WTC11 (cell line): ENCODE results near the gene AKAP10. TPM values are rescaled to one million over a fixed set of nuclear protein-coding genes. Genes with fewer than 3 reads are reported as not detected.
"Not testable (repeated sequence)": the region's sequence is repeated elsewhere in the genome, so short reads cannot be mapped to it uniquely, and the experiment has no call there.

ENCODE experiments used
- ATAC-seq: fragments of 200-7000 bp; cut with Tn5 transposase; 2 replicates; pipeline ENCODE4 v1.10.0; 2021; ENCODE audit warnings: mild to moderate bottlenecking, moderate library complexity
- CTCF ChIA-PET: fragments of 300-600 bp; sonication (Branson Sonifier 250); formaldehyde crosslinking; loops from one replicate; lab custom pipeline; 2021; ENCODE audit warnings: antibody characterized with exemption; lab: Charles Lee
- POLR2A ChIA-PET: fragments of 350-600 bp; sonication (Branson Sonifier 250); formaldehyde crosslinking; loops from one replicate; lab custom pipeline; 2021; ENCODE audit warnings: antibody characterized with exemption; lab: Charles Lee
- DNase-seq: peaks from one replicate; pipeline ENCODE4 v3.0.0; 2021; ENCODE audit warnings: low spot score
- H3K27ac Mint-ChIP-seq: 2 replicates; pipeline ENCODE4 v1.8.0; 2021; ENCODE audit warnings: mixed read lengths
- H3K27me3 Mint-ChIP-seq: 2 replicates; pipeline ENCODE4 v1.8.0; 2021; ENCODE audit warnings: low read depth, mild to moderate bottlenecking, moderate library complexity, mixed read lengths
- H3K36me3 Mint-ChIP-seq: 2 replicates; pipeline ENCODE4 v1.8.0; 2021; ENCODE audit warnings: mixed read lengths
- H3K4me1 Mint-ChIP-seq: 2 replicates; pipeline ENCODE4 v1.8.0; 2022; ENCODE audit warnings: mixed read lengths
- H3K4me3 Mint-ChIP-seq: 2 replicates; pipeline ENCODE4 v1.8.0; 2021; ENCODE audit warnings: mild to moderate bottlenecking, moderate library complexity, mixed read lengths
- H3K9me3 Mint-ChIP-seq: 2 replicates; pipeline ENCODE4 v1.8.0; 2021; ENCODE audit warnings: mixed read lengths
- AR ChIP-seq: fragments of 250-450 bp; sonication (Bioruptor Pico); IDR thresholded peaks from 2 replicates; pipeline ENCODE4 v1.9.0; 2021; ENCODE audit warnings: mild to moderate bottlenecking
- EMX1 ChIP-seq: fragments of 250-450 bp; sonication (Bioruptor Pico); IDR thresholded peaks from 2 replicates; pipeline ENCODE4 v1.8.0; 2021; ENCODE audit warnings: mild to moderate bottlenecking
- JAZF1 ChIP-seq: fragments of 250-450 bp; sonication (Bioruptor Pico); IDR thresholded peaks from 2 replicates; pipeline ENCODE4 v1.9.0; 2021; ENCODE audit warnings: moderate library complexity, mild to moderate bottlenecking, inconsistent platforms
- MXD4 ChIP-seq: fragments of 250-450 bp; sonication (Bioruptor Pico); IDR thresholded peaks from 2 replicates; pipeline ENCODE4 v1.8.0; 2021; ENCODE audit warnings: mild to moderate bottlenecking, moderate library complexity, borderline replicate concordance
- NR1H2 ChIP-seq: sonication (generic); formaldehyde crosslinking; IDR thresholded peaks from 2 replicates; pipeline ENCODE4 v1.9.0; 2021; ENCODE audit warnings: mild to moderate bottlenecking, moderate library complexity, missing genetic modification reagents
- SMAD4 ChIP-seq: sonication (generic); formaldehyde crosslinking; IDR thresholded peaks from 2 replicates; pipeline ENCODE4 v1.8.0; 2022; ENCODE audit warnings: mild to moderate bottlenecking, missing genetic modification reagents
- USF1 ChIP-seq: sonication (generic); formaldehyde crosslinking; IDR thresholded peaks from 2 replicates; pipeline ENCODE4 v1.8.0; 2022; ENCODE audit warnings: mild to moderate bottlenecking, missing genetic modification reagents
- ZNF317 ChIP-seq: sonication (generic); formaldehyde crosslinking; IDR thresholded peaks from 2 replicates; pipeline ENCODE4 v1.8.1; 2023; ENCODE audit warnings: low read depth, mild to moderate bottlenecking, moderate library complexity, missing genetic modification reagents, borderline replicate concordance
- total RNA-seq: library from RNA; stranded (reverse); gene quantifications from 3 replicates; pipeline ENCODE4 v1.2.3, GENCODE V29; 2021
- TF ChIP-seq, protein P1 (sequence below): fragments of 200-600 bp; IDR thresholded peaks from 2 replicates; pipeline ENCODE4 v1.8.0; 2022; ENCODE audit warnings: antibody characterized with exemption
- TF ChIP-seq, protein P2 (sequence below): fragments of 250-450 bp; sonication (Bioruptor Pico); IDR thresholded peaks from 2 replicates; pipeline ENCODE4 v1.9.0; 2021; ENCODE audit warnings: moderate library complexity, mild to moderate bottlenecking, inconsistent platforms, borderline replicate concordance
- TF ChIP-seq, protein P3 (sequence below): sonication (generic); formaldehyde crosslinking; IDR thresholded peaks from 2 replicates; pipeline ENCODE4 v1.8.0; 2022; ENCODE audit warnings: mild to moderate bottlenecking, missing genetic modification reagents

AKAP10 gene
- total RNA-seq, 1 experiment from 2014 or later = 29.9 TPM

DNA sequence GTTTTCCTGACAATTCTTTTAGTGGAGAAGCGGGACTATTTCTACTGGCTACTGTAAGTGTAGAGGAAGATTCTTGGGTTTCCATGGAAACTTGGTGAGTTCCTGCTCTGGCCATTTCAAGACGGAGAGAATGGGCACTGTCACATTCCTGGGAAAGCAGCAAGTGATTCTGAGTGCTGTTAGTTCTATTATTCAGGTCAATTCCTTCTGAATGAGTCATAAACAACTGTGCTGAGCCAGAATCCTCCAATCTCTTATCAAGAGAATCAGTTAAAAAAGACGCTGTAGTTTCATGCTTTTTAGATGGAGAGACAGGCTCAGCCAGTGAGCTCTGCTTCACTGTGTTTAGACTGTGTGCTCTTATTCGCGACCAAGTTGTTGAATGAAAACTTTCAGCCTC, 19.6 kb downstream of the AKAP10 start (continued):
- TF ChIP-seq, protein P1, sequence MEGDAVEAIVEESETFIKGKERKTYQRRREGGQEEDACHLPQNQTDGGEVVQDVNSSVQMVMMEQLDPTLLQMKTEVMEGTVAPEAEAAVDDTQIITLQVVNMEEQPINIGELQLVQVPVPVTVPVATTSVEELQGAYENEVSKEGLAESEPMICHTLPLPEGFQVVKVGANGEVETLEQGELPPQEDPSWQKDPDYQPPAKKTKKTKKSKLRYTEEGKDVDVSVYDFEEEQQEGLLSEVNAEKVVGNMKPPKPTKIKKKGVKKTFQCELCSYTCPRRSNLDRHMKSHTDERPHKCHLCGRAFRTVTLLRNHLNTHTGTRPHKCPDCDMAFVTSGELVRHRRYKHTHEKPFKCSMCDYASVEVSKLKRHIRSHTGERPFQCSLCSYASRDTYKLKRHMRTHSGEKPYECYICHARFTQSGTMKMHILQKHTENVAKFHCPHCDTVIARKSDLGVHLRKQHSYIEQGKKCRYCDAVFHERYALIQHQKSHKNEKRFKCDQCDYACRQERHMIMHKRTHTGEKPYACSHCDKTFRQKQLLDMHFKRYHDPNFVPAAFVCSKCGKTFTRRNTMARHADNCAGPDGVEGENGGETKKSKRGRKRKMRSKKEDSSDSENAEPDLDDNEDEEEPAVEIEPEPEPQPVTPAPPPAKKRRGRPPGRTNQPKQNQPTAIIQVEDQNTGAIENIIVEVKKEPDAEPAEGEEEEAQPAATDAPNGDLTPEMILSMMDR = no peak
- TF ChIP-seq JAZF1 (CRISPR knock-in tag) = no peak
- TF ChIP-seq EMX1 (CRISPR knock-in tag) = no peak
- no peak for TF ChIP-seq USF1 (CRISPR knock-in tag)

DNA sequence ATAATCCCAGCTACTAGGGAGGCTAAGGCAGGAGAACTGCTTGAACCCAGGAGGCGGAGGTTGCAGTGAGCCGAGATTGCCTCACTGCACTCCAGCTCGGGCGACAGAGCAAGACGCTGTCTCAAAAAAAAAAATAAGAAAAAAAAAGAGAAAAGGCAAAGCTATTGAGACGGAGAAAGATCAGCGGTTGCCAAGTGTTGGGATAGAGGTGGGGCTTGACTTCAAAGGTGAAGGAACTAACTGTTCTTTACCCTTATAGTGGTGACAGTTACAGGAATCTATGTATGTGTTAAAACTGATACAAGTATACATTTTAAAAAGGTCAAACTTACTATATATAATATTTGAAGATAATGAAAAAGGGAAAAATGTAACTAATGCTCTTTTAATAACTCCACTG, 22.5 kb downstream of the AKAP10 start:
- CTCF ChIA-PET = no interaction called here

GRCh38 chr17:19951411-19951810, 26.2 kb downstream of the AKAP10 start:
- H3K9me3 Mint-ChIP-seq, ATAC-seq, DNase-seq, H3K4me3 Mint-ChIP-seq, CTCF ChIA-PET, POLR2A ChIA-PET, H3K27me3 Mint-ChIP-seq, H3K27ac Mint-ChIP-seq: not testable (repeated sequence)
- Mint-ChIP-seq H3K36me3 (peaks cover 66% of the 10 kb centered on the region), H3K4me1 (peaks cover 15% of the 10 kb centered on the region)

More for the DNA sequence above, 22.5 kb downstream of the AKAP10 start:
- H3K36me3 Mint-ChIP-seq = peaks cover 64% of the 10 kb centered on the region
- POLR2A ChIA-PET = no interaction called here
- H3K27ac Mint-ChIP-seq = no peak overlapping the region
- H3K9me3 Mint-ChIP-seq = peaks cover 6% of the 10 kb centered on the region
- no peak overlapping the region for H3K4me3 Mint-ChIP-seq
- H3K27me3 Mint-ChIP-seq = no peaks in the 10 kb centered on the region
- H3K4me1 Mint-ChIP-seq = peaks cover 8% of the 10 kb centered on the region
- DNase-seq = no peak
- TF ChIP-seq MXD4 (CRISPR knock-in tag) = no peak
- TF ChIP-seq AR = no peak
- TF ChIP-seq, protein P2, sequence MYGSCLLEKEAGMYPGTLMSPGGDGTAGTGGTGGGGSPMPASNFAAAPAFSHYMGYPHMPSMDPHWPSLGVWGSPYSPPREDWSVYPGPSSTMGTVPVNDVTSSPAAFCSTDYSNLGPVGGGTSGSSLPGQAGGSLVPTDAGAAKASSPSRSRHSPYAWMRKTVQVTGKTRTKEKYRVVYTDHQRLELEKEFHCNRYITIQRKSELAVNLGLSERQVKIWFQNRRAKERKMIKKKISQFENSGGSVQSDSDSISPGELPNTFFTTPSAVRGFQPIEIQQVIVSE (CRISPR knock-in tag) = no peak
- TF ChIP-seq, protein P3, sequence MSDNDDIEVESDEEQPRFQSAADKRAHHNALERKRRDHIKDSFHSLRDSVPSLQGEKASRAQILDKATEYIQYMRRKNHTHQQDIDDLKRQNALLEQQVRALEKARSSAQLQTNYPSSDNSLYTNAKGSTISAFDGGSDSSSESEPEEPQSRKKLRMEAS (CRISPR knock-in tag) = no peak
- no peak for TF ChIP-seq ZNF317 (CRISPR knock-in tag)
- TF ChIP-seq NR1H2 (CRISPR knock-in tag) = no peak
- TF ChIP-seq JAZF1 (CRISPR knock-in tag) = no peak
- TF ChIP-seq SMAD4 = no peak
- TF ChIP-seq, all 79 proteins: peak for 0
- ATAC-seq = no peak

DNA sequence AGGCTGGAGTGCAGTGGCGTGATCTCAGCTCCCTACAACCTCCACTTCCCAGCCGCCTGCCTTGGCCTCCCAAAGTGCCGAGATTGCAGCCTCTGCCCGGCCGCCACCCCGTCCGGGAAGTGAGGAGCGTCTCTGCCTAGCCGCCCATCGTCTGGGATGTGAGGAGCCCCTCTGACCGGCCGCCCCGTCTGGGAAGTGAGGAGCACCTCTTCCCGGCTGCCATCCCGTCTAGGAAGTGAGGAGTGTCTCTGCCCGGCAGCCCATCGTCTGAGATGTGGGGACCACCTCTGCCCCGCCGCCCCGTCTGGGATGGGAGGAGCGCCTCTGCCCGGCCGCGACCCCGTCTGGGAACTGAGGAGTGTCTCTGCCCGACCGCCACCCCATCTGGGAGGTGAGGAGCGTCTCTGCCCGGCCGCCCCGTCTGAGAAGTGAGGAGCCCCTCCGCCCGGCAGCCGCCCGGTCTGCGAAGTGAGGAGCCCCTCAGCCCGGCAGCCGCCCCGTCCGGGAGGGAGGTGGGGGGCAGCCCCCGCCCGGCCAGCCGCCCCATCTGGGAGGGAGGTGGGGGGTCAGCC, 26.9 kb downstream of the AKAP10 start:
- H3K27ac Mint-ChIP-seq, H3K4me3 Mint-ChIP-seq, CTCF ChIA-PET, H3K9me3 Mint-ChIP-seq, H3K27me3 Mint-ChIP-seq, ATAC-seq, DNase-seq, POLR2A ChIA-PET: not testable (repeated sequence)
- peaks cover 62% of the 10 kb centered on the region for H3K36me3 Mint-ChIP-seq
- H3K4me1 Mint-ChIP-seq = peaks cover 15% of the 10 kb centered on the region
